HFF-Myc (cell line): Measurements from ENCODE around the gene ZNF503.

Source experiments
- DNase-seq: peaks from one replicate; pipeline ENCODE4 v3.0.0-alpha.2; 2011; ENCODE audit warnings: low read depth; ENCODE audit errors: extremely low read depth
- H3K4me3 ChIP-seq: replicated peaks from 2 replicates; pipeline ENCODE4 v1.5.1; 2011; ENCODE audit warnings: low read depth, mild to moderate bottlenecking, control low read depth, low read length
- TF ChIP-seq, protein P1 (sequence below): IDR thresholded peaks from 2 replicates; pipeline ENCODE4 v1.5.1; 2012; ENCODE audit warnings: mild to moderate bottlenecking, low read depth, low read length, control low read depth; ENCODE audit errors: missing control alignments

ZNF503 gene

DNA sequence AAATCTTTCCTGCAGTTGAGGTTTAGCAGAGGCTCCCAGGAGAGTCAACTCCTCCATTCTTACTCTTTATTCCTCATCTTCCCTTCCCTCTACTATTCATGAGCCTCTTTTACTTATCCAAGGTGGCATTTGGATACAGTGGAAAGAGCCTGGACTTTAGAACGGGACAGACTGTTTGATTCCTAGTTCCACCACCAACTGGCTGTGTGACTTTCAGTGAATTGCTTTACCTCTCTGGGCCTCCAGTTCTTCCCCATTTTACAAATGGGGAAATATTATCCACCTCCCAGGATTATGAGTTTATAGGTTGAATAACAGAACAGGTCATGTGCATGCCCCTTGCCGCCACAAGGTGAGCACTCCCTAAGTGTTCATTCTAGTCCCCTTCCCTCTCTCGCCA is 49.9 kb downstream of the ZNF503 start:
- no peak overlapping the region for H3K4me3 ChIP-seq
- no peak for DNase-seq
- TF ChIP-seq, protein P1, sequence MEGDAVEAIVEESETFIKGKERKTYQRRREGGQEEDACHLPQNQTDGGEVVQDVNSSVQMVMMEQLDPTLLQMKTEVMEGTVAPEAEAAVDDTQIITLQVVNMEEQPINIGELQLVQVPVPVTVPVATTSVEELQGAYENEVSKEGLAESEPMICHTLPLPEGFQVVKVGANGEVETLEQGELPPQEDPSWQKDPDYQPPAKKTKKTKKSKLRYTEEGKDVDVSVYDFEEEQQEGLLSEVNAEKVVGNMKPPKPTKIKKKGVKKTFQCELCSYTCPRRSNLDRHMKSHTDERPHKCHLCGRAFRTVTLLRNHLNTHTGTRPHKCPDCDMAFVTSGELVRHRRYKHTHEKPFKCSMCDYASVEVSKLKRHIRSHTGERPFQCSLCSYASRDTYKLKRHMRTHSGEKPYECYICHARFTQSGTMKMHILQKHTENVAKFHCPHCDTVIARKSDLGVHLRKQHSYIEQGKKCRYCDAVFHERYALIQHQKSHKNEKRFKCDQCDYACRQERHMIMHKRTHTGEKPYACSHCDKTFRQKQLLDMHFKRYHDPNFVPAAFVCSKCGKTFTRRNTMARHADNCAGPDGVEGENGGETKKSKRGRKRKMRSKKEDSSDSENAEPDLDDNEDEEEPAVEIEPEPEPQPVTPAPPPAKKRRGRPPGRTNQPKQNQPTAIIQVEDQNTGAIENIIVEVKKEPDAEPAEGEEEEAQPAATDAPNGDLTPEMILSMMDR = no peak

DNA sequence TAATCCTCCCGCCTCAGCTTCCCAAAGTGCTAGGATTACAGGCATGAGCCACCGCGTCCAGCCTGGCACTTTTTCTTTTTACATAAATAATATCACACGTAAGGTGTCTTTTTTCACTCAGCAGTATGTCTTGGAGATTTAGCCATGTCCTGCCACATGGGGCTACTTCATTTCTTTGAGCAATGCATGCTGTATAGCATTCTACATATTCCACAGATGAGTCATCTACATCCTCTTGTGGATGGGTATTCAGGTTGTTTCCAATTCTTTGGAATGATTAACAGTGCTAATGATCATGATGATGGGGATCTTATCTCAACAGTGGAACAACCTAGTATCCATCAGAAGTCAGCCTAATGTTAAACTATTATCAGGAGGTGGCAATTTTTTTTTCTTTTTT is 50.8 kb downstream of the ZNF503 start:
- DNase-seq = no peak
- TF ChIP-seq, protein P1 = no peak

More for the DNA sequence above, 50.8 kb downstream of the ZNF503 start:
- H3K4me3 ChIP-seq = no peak overlapping the region
